Hepatocyte (in vitro differentiated cells): ENCODE measurements around the gene PI4K2A.

Source experiments
- EZH2 ChIP-seq: fragments of 200-600 bp; sonication (generic); IDR thresholded peaks from 2 replicates; pipeline ENCODE4 v1.6.1; 2016; ENCODE audit warnings: antibody characterized with exemption, mild to moderate bottlenecking, borderline replicate concordance
- TF ChIP-seq, protein P1 (sequence below): fragments of 200-600 bp; sonication (generic); IDR thresholded peaks from 2 replicates; pipeline ENCODE4 v1.5.1; 2016; ENCODE audit warnings: antibody characterized with exemption, mild to moderate bottlenecking; ENCODE audit not compliant: poor library complexity

GRCh38 chr10:97701438-97702069, 61.1 kb downstream of the PI4K2A start:
- TF ChIP-seq, protein P1, sequence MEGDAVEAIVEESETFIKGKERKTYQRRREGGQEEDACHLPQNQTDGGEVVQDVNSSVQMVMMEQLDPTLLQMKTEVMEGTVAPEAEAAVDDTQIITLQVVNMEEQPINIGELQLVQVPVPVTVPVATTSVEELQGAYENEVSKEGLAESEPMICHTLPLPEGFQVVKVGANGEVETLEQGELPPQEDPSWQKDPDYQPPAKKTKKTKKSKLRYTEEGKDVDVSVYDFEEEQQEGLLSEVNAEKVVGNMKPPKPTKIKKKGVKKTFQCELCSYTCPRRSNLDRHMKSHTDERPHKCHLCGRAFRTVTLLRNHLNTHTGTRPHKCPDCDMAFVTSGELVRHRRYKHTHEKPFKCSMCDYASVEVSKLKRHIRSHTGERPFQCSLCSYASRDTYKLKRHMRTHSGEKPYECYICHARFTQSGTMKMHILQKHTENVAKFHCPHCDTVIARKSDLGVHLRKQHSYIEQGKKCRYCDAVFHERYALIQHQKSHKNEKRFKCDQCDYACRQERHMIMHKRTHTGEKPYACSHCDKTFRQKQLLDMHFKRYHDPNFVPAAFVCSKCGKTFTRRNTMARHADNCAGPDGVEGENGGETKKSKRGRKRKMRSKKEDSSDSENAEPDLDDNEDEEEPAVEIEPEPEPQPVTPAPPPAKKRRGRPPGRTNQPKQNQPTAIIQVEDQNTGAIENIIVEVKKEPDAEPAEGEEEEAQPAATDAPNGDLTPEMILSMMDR, result peak; percentile 82
- no peak for TF ChIP-seq EZH2
